HFF-Myc (cell line): Measurements from ENCODE around the gene GGT6.
"Not testable (repeated sequence)": the region's sequence is repeated elsewhere in the genome, so short reads cannot be mapped to it uniquely, and the experiment has no call there.

ENCODE experiments used
- DNase-seq: peaks from one replicate; pipeline ENCODE4 v3.0.0-alpha.2; 2011; ENCODE audit warnings: low read depth; ENCODE audit errors: extremely low read depth
- H3K4me3 ChIP-seq: replicated peaks from 2 replicates; pipeline ENCODE4 v1.5.1; 2011; ENCODE audit warnings: low read depth, mild to moderate bottlenecking, control low read depth, low read length
- CTCF ChIP-seq: IDR thresholded peaks from 2 replicates; pipeline ENCODE4 v1.5.1; 2012; ENCODE audit warnings: mild to moderate bottlenecking, low read depth, low read length, control low read depth; ENCODE audit errors: missing control alignments

GGT6 gene

GRCh38 chr17:4560421-4560820 is at the start of gene GGT6:
TSS of gene GGT6 (minus strand) at chr17:4560577. CDS start at chr17:4560521, 56 bp downstream.
- no peak within 1 kb of the TSS for H3K4me3 ChIP-seq
- no peak for DNase-seq
- TF ChIP-seq CTCF = no peak

- no peak for DNase-seq
- TF ChIP-seq CTCF = no peak
- H3K4me3 ChIP-seq = no peak overlapping the region
These were observed 49.8 kb upstream of the GGT6 start for GRCh38 chr17:4610162-4610561.

- no peak overlapping the region for H3K4me3 ChIP-seq
- TF ChIP-seq CTCF = no peak
- no peak for DNase-seq
These were observed 49.4 kb upstream of the GGT6 start for GRCh38 chr17:4609761-4610160.

- no peak overlapping the region for H3K4me3 ChIP-seq
- TF ChIP-seq CTCF = no peak
- DNase-seq = no peak
These were observed 47.4 kb upstream of the GGT6 start for GRCh38 chr17:4607773-4608187.

- no peak overlapping the region for H3K4me3 ChIP-seq
- TF ChIP-seq CTCF = no peak
- DNase-seq = no peak
These were observed 46.9 kb upstream of the GGT6 start for GRCh38 chr17:4607261-4607741.

- DNase-seq = no peak
- no peak overlapping the region for H3K4me3 ChIP-seq
- no peak for TF ChIP-seq CTCF
These were observed 45.4 kb upstream of the GGT6 start for GRCh38 chr17:4605826-4606225.

GRCh38 chr17:4604736-4605135 is 44.4 kb upstream of the GGT6 start:
- not testable (repeated sequence) for DNase-seq, H3K4me3 ChIP-seq
